ENCODE measurements around the gene WDR81. TPM values are rescaled to one million over a fixed set of nuclear protein-coding genes. Genes with fewer than 3 reads are reported as not detected.

Gene WDR81
- total and polyA plus RNA-seq, 2 donors (not counting 3 experiments of a cell fraction or from before 2014, with no cell fraction given), result 10.4 to 17.3 TPM

- Histone ChIP-seq H3K4me2 (ENCODE audit: insufficient read depth, low read length) (peak overlapping the region; percentile 68), H3K36me3 (ENCODE audit: control insufficient read depth in 2 of 2, extremely low read depth in 1 of 2, insufficient read depth in 2 of 2, low read length in 2 of 2) (peaks cover 14 to 19% of the 10 kb centered on the region in 2 experiments), H3K79me2 (ENCODE audit: control insufficient read depth, insufficient read depth, low read length) (peaks cover 36% of the 10 kb centered on the region), H4K20me1 (replicated peaks; ENCODE audit: control insufficient read depth, extremely low read depth, insufficient read depth, low read length) (no peaks in the 10 kb centered on the region), H2AFZ (ENCODE audit: low read depth, low read length) (peak overlapping the region; percentile 50), H3K4me3 (replicated peaks in 1 of 3; ENCODE audit: insufficient read depth in 1 of 3, low read depth in 1 of 3, low read length in 3 of 3) (peak overlapping the region in 2 of 3 experiments; percentile 58 to 72), H3K27me3 (ENCODE audit: control insufficient read depth in 2 of 2, insufficient read depth in 2 of 2, low read length in 2 of 2) (no peaks in the 10 kb centered on the region), H3K27ac (ENCODE audit: insufficient read depth, low read depth, low read length) (peak overlapping the region; percentile 96), H3K4me1 (ENCODE audit: control insufficient read depth, extremely low read depth, insufficient read depth, low read length) (peaks cover 28% of the 10 kb centered on the region), H3K9me1 (replicated peaks; ENCODE audit: control insufficient read depth, extremely low read depth, insufficient read depth, low read length) (no peaks in the 10 kb centered on the region), H3K9me3 (replicated peaks; ENCODE audit: control insufficient read depth, insufficient read depth, low read length) (no peaks in the 10 kb centered on the region), H3K9ac (replicated peaks; ENCODE audit: extremely low read depth, insufficient read depth, low read length) (peak overlapping the region; percentile 97)
- dilution Hi-C loops (cut with MboI; ENCODE audit: extremely low pct_ligation_motif_present, low sequenced_read_pairs) (no loop called here), intact Hi-C loops (cut with micrococcal nuclease) (loop anchor here (1.0 to 10.0 kb wide), 7 partner anchors 70 to 675 kb away; partner anchors contain the start of genes DPH1, PITPNA, SGSM2 and SMYD4)
- ChIA-PET CTCF (interaction anchor here (1.1 to 12.8 kb wide), 10 partner anchors 12 to 352 kb away, joined by 3 to 262 read pairs (median 4); partner anchors contain the start of gene PITPNA), POLR2A (interaction anchor here (0.6 to 3.4 kb wide), 16 partner anchors 10 to 323 kb away, joined by 3 to 16 read pairs (median 4); partner anchors contain the start of genes PITPNA, RILP and SCARF1)
- no peak for FAIRE-seq
- BruUV-seq (replicated peaks), result no TSS peak
- TF ChIP-seq POLR2AphosphoS5 (IDR thresholded peaks at IDR 0.05; ENCODE audit: insufficient read depth, low read depth, low read length) (peak; percentile 46), JUN (IDR thresholded peaks at IDR 0.05; ENCODE audit: borderline replicate concordance, insufficient read depth, insufficient read length, low read depth) (peak; percentile 20), EZH2 (IDR thresholded peaks at IDR 0.05; ENCODE audit: borderline replicate concordance, low read depth, low read length, severe bottlenecking) (no peak), GATA2 (IDR thresholded peaks at IDR 0.05; ENCODE audit: insufficient read depth, insufficient read length, low read depth, low read length) (peak; percentile 29), CTCF (IDR thresholded peaks at IDR 0.05; ENCODE audit: extremely low read depth in 1 of 2, insufficient read depth in 1 of 2, low read depth in 1 of 2, low read length in 2 of 2) (no peak), FOS (IDR thresholded peaks at IDR 0.05; ENCODE audit: borderline replicate concordance, insufficient read depth, low read length) (peak; percentile 63), MYC (IDR thresholded peaks at IDR 0.05; ENCODE audit: low read depth, low read length) (no peak), POLR2A (IDR thresholded peaks at IDR 0.05; ENCODE audit: low read depth, low read length) (peak; percentile 62), MAX (IDR thresholded peaks at IDR 0.05; ENCODE audit: insufficient read depth, insufficient read length) (peak; percentile 53)
- DNase-seq (ENCODE audit: low read depth, low spot score), result peak; percentile 99
Observed at GRCh38 chr17:1716912-1717695, 7.4 kb upstream of the WDR81 start.

All from endothelial cell of umbilical vein (primary cell).